ENCODE measurements around the gene SPDYE3. TPM values are rescaled to one million over a fixed set of nuclear protein-coding genes. Genes with fewer than 3 reads are reported as not detected.
"Not testable (repeated sequence)": the region's sequence is repeated elsewhere in the genome, so short reads cannot be mapped to it uniquely, and the experiment has no call there.

Gene SPDYE3
- total and polyA plus RNA-seq, 2 of the 13 experiments (the other 11 are each of a cell fraction or from before 2014, with no cell fraction given) = not detected

DNA sequence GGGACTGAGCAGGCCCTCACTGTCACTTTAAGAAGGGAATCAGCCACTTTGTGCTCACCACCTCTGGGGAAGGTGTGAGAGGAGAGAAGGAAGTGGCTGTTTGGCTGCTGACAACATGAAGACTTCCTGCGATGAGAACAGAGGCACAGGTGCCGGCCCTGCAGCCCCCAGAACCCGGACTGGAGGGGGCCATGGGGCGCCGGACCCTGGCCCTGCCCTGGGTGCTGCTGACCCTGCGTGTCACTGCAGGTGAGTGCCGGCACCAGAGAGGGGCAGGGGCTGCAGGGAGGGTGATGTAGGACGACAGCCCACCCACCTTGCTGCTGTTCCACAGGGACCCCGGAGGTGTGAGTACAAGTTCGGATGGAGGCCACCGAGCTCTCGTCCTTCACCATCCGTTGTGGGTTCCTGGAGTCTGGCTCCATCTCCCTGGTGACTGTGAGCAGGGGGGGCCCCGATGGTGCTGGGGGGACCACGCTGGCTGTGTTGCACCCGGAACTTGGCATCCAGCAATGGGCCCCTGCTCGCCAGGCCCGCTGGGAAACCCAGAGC is 44.8 kb downstream of the SPDYE3 start:
- BruUV-seq (replicated peaks); H3K9me3 ChIP-seq (ENCODE audit: low read length); DNase-seq (ENCODE audit: low spot score); intact Hi-C loops (cut with micrococcal nuclease; ENCODE audit: unreplicated experiment); H3K79me2 ChIP-seq (ENCODE audit: insufficient read depth, low read length); H2AFZ ChIP-seq (ENCODE audit: low read length); CTCF ChIA-PET (ENCODE audit: low intra/inter-chr PET ratio, low total read pairs); FAIRE-seq; H3K4me2 ChIP-seq (ENCODE audit: low read depth, low read length); H3K27ac ChIP-seq (ENCODE audit: extremely low read length, insufficient read depth, low read length); H3K4me3 ChIP-seq (replicated peaks in 1 of 3; ENCODE audit: insufficient read depth in 1 of 3, low read depth in 2 of 3, low read length in 3 of 3); H3K27me3 ChIP-seq (ENCODE audit: control insufficient read depth in 1 of 2, insufficient read depth in 2 of 2, low read length in 2 of 2); POLR2A ChIA-PET; H3K4me1 ChIP-seq (ENCODE audit: insufficient read depth, low read length); H4K20me1 ChIP-seq (ENCODE audit: insufficient read depth, low read length); in situ Hi-C loops (cut with HindIII; ENCODE audit: extremely low pct_ligation_motif_present, low pct_unique_long_range_greater_than_20kb); ATAC-seq; H3K9ac ChIP-seq (ENCODE audit: insufficient read depth, low read depth, low read length): not testable (repeated sequence)
- peaks cover 28 to 83% of the 10 kb centered on the region in 2 experiments for H3K36me3 ChIP-seq (replicated peaks in 1 of 2; ENCODE audit: control insufficient read depth in 1 of 2, insufficient read depth in 2 of 2, low read length in 2 of 2)
- 97% methylated on average over 7 of the region's 18 CpGs for WGBS (ENCODE audit: low lambda C conversion rate)
- peak; percentile 41 for TF ChIP-seq AGO2 (optimal IDR thresholded peaks at IDR 0.05; ENCODE audit: low read depth, low read length)

- no peak for DNase-seq (ENCODE audit: low spot score)
- no peaks in the 10 kb centered on the region for H4K20me1 ChIP-seq (ENCODE audit: insufficient read depth, low read length)
- 98% methylated on average over 15 of the region's 16 CpGs for WGBS (ENCODE audit: low lambda C conversion rate)
- no peaks in the 10 kb centered on the region for H3K9me3 ChIP-seq (ENCODE audit: low read length)
- ChIA-PET POLR2A (no interaction called here), CTCF (ENCODE audit: low intra/inter-chr PET ratio, low total read pairs) (no interaction called here)
- no peak overlapping the region for H3K4me2 ChIP-seq (ENCODE audit: low read depth, low read length)
- peaks cover 27 to 79% of the 10 kb centered on the region in 2 experiments for H3K36me3 ChIP-seq (replicated peaks in 1 of 2; ENCODE audit: control insufficient read depth in 1 of 2, insufficient read depth in 2 of 2, low read length in 2 of 2)
- no peak overlapping the region for H3K27ac ChIP-seq (ENCODE audit: extremely low read length, insufficient read depth, low read length)
- TF ChIP-seq ZNF33B (CRISPR knock-in tag; IDR thresholded peaks at IDR 0.05) = no peak
- TF ChIP-seq AGO2 (optimal IDR thresholded peaks at IDR 0.05; ENCODE audit: low read depth, low read length) = peak; percentile 23
- no peak for TF ChIP-seq ZFYVE20 (CRISPR knock-in tag; IDR thresholded peaks at IDR 0.05; ENCODE audit: borderline replicate concordance, low read depth)
- no peak for TF ChIP-seq CCAR2 (optimal IDR thresholded peaks at IDR 0.05; ENCODE audit: low read depth, low read length)
- TF ChIP-seq, protein P1, sequence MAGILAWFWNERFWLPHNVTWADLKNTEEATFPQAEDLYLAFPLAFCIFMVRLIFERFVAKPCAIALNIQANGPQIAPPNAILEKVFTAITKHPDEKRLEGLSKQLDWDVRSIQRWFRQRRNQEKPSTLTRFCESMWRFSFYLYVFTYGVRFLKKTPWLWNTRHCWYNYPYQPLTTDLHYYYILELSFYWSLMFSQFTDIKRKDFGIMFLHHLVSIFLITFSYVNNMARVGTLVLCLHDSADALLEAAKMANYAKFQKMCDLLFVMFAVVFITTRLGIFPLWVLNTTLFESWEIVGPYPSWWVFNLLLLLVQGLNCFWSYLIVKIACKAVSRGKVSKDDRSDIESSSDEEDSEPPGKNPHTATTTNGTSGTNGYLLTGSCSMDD (CRISPR knock-in tag; IDR thresholded peaks at IDR 0.05) = no peak
- no peak for TF ChIP-seq FOSL2 (CRISPR knock-in tag; IDR thresholded peaks at IDR 0.05)
- H3K4me1 ChIP-seq (ENCODE audit: insufficient read depth, low read length) = no peaks in the 10 kb centered on the region
- no peaks in the 10 kb centered on the region; a peak in 1 of 5 replicates for H3K27me3 ChIP-seq (ENCODE audit: control insufficient read depth in 1 of 2, insufficient read depth in 2 of 2, low read length in 2 of 2)
- BruUV-seq (replicated peaks) = no TSS peak
- no peak overlapping the region for H3K9ac ChIP-seq (ENCODE audit: insufficient read depth, low read depth, low read length)
- intact Hi-C loops (cut with micrococcal nuclease; ENCODE audit: unreplicated experiment) (no loop called here), in situ Hi-C loops (cut with HindIII; ENCODE audit: extremely low pct_ligation_motif_present, low pct_unique_long_range_greater_than_20kb) (no loop called here)
- no peak overlapping the region for H3K4me3 ChIP-seq (replicated peaks in 1 of 3; ENCODE audit: insufficient read depth in 1 of 3, low read depth in 2 of 3, low read length in 3 of 3)
- peak; percentile 7 for ATAC-seq
- H2AFZ ChIP-seq (ENCODE audit: low read length) = no peak overlapping the region
- no peak for FAIRE-seq
- no peaks in the 10 kb centered on the region for H3K79me2 ChIP-seq (ENCODE audit: insufficient read depth, low read length)
Observed at GRCh38 chr7:100352984-100353684, 45.6 kb downstream of the SPDYE3 start.

All from HepG2 (cell line).